Effector memory CD4-positive, alpha-beta T cell (primary cell): Measurements from ENCODE around the gene ABHD16B.
A peak's percentile ranks its signal among the peaks of the same experiment; 100 is the strongest.

Experiments
- DNase-seq, 3 donors: peaks; one replicate each; pipeline ENCODE4 v3.0.0-alpha.2; 2020
- H3K27ac ChIP-seq: 2 replicates; pipeline ENCODE4 v1.7.0; 2013; ENCODE audit warnings: mild to moderate bottlenecking, low read length, moderate library complexity; ENCODE audit not compliant: insufficient read depth, poor library complexity, severe bottlenecking
- H3K27me3 ChIP-seq: replicated peaks from 2 replicates; pipeline ENCODE4 v1.7.0; 2013; ENCODE audit warnings: mild to moderate bottlenecking, low read length; ENCODE audit not compliant: insufficient read depth, control insufficient read depth, poor library complexity, severe bottlenecking
- H3K36me3 ChIP-seq: 2 replicates; pipeline ENCODE4 v1.7.0; 2013; ENCODE audit warnings: mild to moderate bottlenecking, low read length, moderate library complexity; ENCODE audit not compliant: control insufficient read depth, insufficient read depth
- H3K4me1 ChIP-seq: 2 replicates; pipeline ENCODE4 v1.7.0; 2013; ENCODE audit warnings: low read length, mild to moderate bottlenecking; ENCODE audit not compliant: control insufficient read depth, insufficient read depth, poor library complexity, severe bottlenecking
- H3K4me3 ChIP-seq: 2 replicates; pipeline ENCODE4 v1.7.0; 2013; ENCODE audit warnings: low read length, low read depth, mild to moderate bottlenecking; ENCODE audit not compliant: insufficient read depth, poor library complexity, severe bottlenecking
- H3K9me3 ChIP-seq: 2 replicates; pipeline ENCODE4 v1.7.0; 2013; ENCODE audit warnings: mild to moderate bottlenecking, low read length, moderate library complexity; ENCODE audit not compliant: control insufficient read depth

The ABHD16B gene

GRCh38 chr20:63828124-63828523 is 33.2 kb upstream of the ABHD16B start:
- H3K27ac ChIP-seq, result no peak overlapping the region
- H3K36me3 ChIP-seq, result no peaks in the 10 kb centered on the region
- peaks cover 15% of the 10 kb centered on the region for H3K4me1 ChIP-seq
- no peaks in the 10 kb centered on the region for H3K9me3 ChIP-seq
- H3K4me3 ChIP-seq, result no peak overlapping the region
- DNase-seq, result no peak
- peaks cover 36% of the 10 kb centered on the region for H3K27me3 ChIP-seq

- no peak overlapping the region for H3K27ac ChIP-seq
- peaks cover 15% of the 10 kb centered on the region for H3K4me1 ChIP-seq
- H3K36me3 ChIP-seq, result no peaks in the 10 kb centered on the region
- peaks cover 36% of the 10 kb centered on the region for H3K27me3 ChIP-seq
- H3K4me3 ChIP-seq, result no peak overlapping the region
- no peaks in the 10 kb centered on the region for H3K9me3 ChIP-seq
- DNase-seq, result no peak
Observed at GRCh38 chr20:63828545-63828944, 32.8 kb upstream of the ABHD16B start.

GRCh38 chr20:63828951-63829350 is 32.3 kb upstream of the ABHD16B start:
- H3K27me3 ChIP-seq, result peaks cover 36% of the 10 kb centered on the region
- DNase-seq, result no peak
- no peak overlapping the region for H3K27ac ChIP-seq
- H3K4me1 ChIP-seq, result peaks cover 15% of the 10 kb centered on the region
- H3K4me3 ChIP-seq, result no peak overlapping the region
- no peaks in the 10 kb centered on the region for H3K9me3 ChIP-seq
- H3K36me3 ChIP-seq, result no peaks in the 10 kb centered on the region

GRCh38 chr20:63829603-63829944 is 31.7 kb upstream of the ABHD16B start:
- Histone ChIP-seq H3K4me1 (peaks cover 15% of the 10 kb centered on the region), H3K4me3 (peak overlapping the region; percentile 33)

GRCh38 chr20:63829945-63830835 is 31.1 kb upstream of the ABHD16B start:
- peak overlapping the region; percentile 33 for H3K4me3 ChIP-seq
- peaks cover 15% of the 10 kb centered on the region for H3K4me1 ChIP-seq
- H3K27me3 ChIP-seq, result peaks cover 36% of the 10 kb centered on the region
- no peak for DNase-seq
- H3K9me3 ChIP-seq, result no peaks in the 10 kb centered on the region
- H3K27ac ChIP-seq, result no peak overlapping the region
- H3K36me3 ChIP-seq, result no peaks in the 10 kb centered on the region

More at GRCh38 chr20:63829603-63829944, 31.7 kb upstream of the ABHD16B start:
- H3K9me3 ChIP-seq, result no peaks in the 10 kb centered on the region
- peaks cover 36% of the 10 kb centered on the region for H3K27me3 ChIP-seq
- no peaks in the 10 kb centered on the region for H3K36me3 ChIP-seq
- DNase-seq, result no peak
- no peak overlapping the region for H3K27ac ChIP-seq

- Histone ChIP-seq H3K9me3 (no peaks in the 10 kb centered on the region), H3K27ac (no peak within 1 kb of the TSS)
- no peak for DNase-seq
Observed at GRCh38 chr20:63830841-63831588, 30.3 kb upstream of the ABHD16B start, which contains the start of gene ZBTB46. TSS of gene ZBTB46 (minus strand) at chr20:63831264. CDS start at chr20:63790757, 40,507 bp downstream.

GRCh38 chr20:63831646-63831992 is 29.7 kb upstream of the ABHD16B start:
- H3K27me3 ChIP-seq, result peaks cover 29% of the 10 kb centered on the region
- peak overlapping the region; percentile 22 for H3K4me3 ChIP-seq
- DNase-seq, result no peak
- no peaks in the 10 kb centered on the region for H3K9me3 ChIP-seq
- peaks cover 15% of the 10 kb centered on the region for H3K4me1 ChIP-seq
- no peak overlapping the region for H3K27ac ChIP-seq
- H3K36me3 ChIP-seq, result no peaks in the 10 kb centered on the region

More at GRCh38 chr20:63830841-63831588, 30.3 kb upstream of the ABHD16B start, which contains the start of gene ZBTB46:
- Histone ChIP-seq H3K27me3 (peaks cover 31% of the 10 kb centered on the region), H3K4me1 (peaks cover 15% of the 10 kb centered on the region), H3K36me3 (no peaks in the 10 kb centered on the region), H3K4me3 (peak within 1 kb of the TSS; percentile 33)

- H3K4me1 ChIP-seq, result peaks cover 15% of the 10 kb centered on the region
- H3K27ac ChIP-seq, result no peak overlapping the region
- H3K9me3 ChIP-seq, result no peaks in the 10 kb centered on the region
- H3K27me3 ChIP-seq, result peaks cover 24% of the 10 kb centered on the region
- H3K4me3 ChIP-seq, result peak overlapping the region; percentile 22
- no peak for DNase-seq
- no peaks in the 10 kb centered on the region for H3K36me3 ChIP-seq
Observed at GRCh38 chr20:63831993-63832686, 29.2 kb upstream of the ABHD16B start.

- no peaks in the 10 kb centered on the region for H3K36me3 ChIP-seq
- H3K27ac ChIP-seq, result no peak overlapping the region
- no peak for DNase-seq
- peaks cover 13% of the 10 kb centered on the region for H3K4me1 ChIP-seq
- no peaks in the 10 kb centered on the region for H3K9me3 ChIP-seq
- H3K27me3 ChIP-seq, result peaks cover 12% of the 10 kb centered on the region
- no peak overlapping the region for H3K4me3 ChIP-seq
Observed at GRCh38 chr20:63833776-63834490, 27.4 kb upstream of the ABHD16B start.
